PFSK-1 (cell line): Measurements from ENCODE around the gene LBR.

Source experiments
- REST ChIP-seq, 2 experiments: IDR thresholded peaks; 2 replicates each; pipeline versions ENCODE4 v1.6.1 to v1.8.0; 2011 to 2012; ENCODE audit warnings: low read depth in 2 of 2, low read length in 2 of 2, control low read depth in 1 of 2, inconsistent platforms in 1 of 2, mild to moderate bottlenecking in 1 of 2, moderate library complexity in 1 of 2; ENCODE audit not compliant: insufficient read depth in 1 of 2
- SIN3A ChIP-seq: IDR thresholded peaks from 2 replicates; pipeline ENCODE4 v1.6.1; 2012; ENCODE audit warnings: mild to moderate bottlenecking, low read length, moderate library complexity, borderline replicate concordance; ENCODE audit not compliant: insufficient read depth

- no peak for TF ChIP-seq REST (IDR thresholded peaks at IDR 0.05; ENCODE audit: insufficient read depth in 1 of 2, low read depth in 2 of 2, low read length in 2 of 2)
- TF ChIP-seq SIN3A = no peak
These were observed 18.7 kb upstream of the LBR start for GRCh38 chr1:225446595-225446960.
